Measurements from ENCODE around the gene CCNL2.
"Not testable (repeated sequence)": the region's sequence is repeated elsewhere in the genome, so short reads cannot be mapped to it uniquely, and the experiment has no call there.

The CCNL2 gene

GRCh38 chr1:1399187-1399871 lies at the start of gene CCNL2:
Gene CCNL2, minus strand, starts transcription at chr1:1399335. Its CDS starts 29 bp downstream, at chr1:1399306.
- TF ChIP-seq CTCF (conservative IDR thresholded peaks at IDR 0.05; ENCODE audit: low read length) (peak; percentile 45), EZH2phosphoT487 (IDR thresholded peaks at IDR 0.05; ENCODE audit: borderline replicate concordance) (no peak)
- Histone ChIP-seq H3K4me3 (ENCODE audit: low read length, poor library complexity, severe bottlenecking) (peak within 1 kb of the TSS; percentile 87), H3F3A (ENCODE audit: low read depth) (no peaks in the 10 kb centered on the region), H3K9me3 (ENCODE audit: insufficient read depth, low read depth, low read length) (no peaks in the 10 kb centered on the region), H3K9ac (ENCODE audit: low read depth, low read length, poor library complexity, severe bottlenecking) (peak within 1 kb of the TSS; percentile 95), H3K4me1 (ENCODE audit: insufficient read depth, low read length, poor library complexity, severe bottlenecking) (peaks cover 37% of the 10 kb centered on the region), H3K79me2 (ENCODE audit: insufficient read depth, low read length) (peaks cover 79% of the 10 kb centered on the region), H2AFZ (ENCODE audit: low read length) (peak within 1 kb of the TSS; percentile 88), H3K9me2 (replicated peaks; ENCODE audit: low read depth, low read length) (no peaks in the 10 kb centered on the region), H3K4me2 (ENCODE audit: low read depth, low read length, poor library complexity, severe bottlenecking) (peak within 1 kb of the TSS; percentile 98), H3K27me3 (ENCODE audit: insufficient read depth, low read length, poor library complexity, severe bottlenecking) (peaks cover 6% of the 10 kb centered on the region), H3K36me3 (ENCODE audit: insufficient read depth, low read length) (peaks cover 42% of the 10 kb centered on the region; the same call in 1 of the 2 replicates), H4K20me1 (ENCODE audit: insufficient read depth, low read length, poor library complexity, severe bottlenecking) (peaks cover 41% of the 10 kb centered on the region)

DNA sequence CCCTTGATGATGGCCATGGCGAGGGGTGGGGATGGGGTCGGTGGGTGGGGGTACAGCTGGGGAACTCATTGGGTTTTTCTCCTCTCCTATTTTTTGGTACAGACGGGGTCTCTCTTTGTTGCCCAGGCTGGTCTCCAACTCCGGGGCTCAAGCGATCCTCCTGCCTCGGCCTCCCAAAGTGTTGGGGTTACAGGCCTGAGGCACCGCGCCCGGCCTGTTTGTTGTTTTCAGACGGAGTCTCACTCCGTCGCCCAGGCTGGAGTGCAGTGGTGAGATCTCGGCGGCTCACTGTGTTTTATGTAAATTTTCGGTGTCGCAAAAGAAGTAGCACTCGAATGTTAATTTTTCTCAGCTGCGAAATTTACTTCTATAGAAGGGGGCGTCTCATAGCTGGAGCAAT lies 47.5 kb upstream of the CCNL2 start:
- not testable (repeated sequence) for H3K27me3 ChIP-seq (ENCODE audit: insufficient read depth, low read length, poor library complexity, severe bottlenecking); H3K4me2 ChIP-seq (ENCODE audit: low read depth, low read length, poor library complexity, severe bottlenecking); H3F3A ChIP-seq (ENCODE audit: low read depth); H3K9me3 ChIP-seq (ENCODE audit: insufficient read depth, low read depth, low read length); H3K4me3 ChIP-seq (ENCODE audit: low read length, poor library complexity, severe bottlenecking); H3K79me2 ChIP-seq (ENCODE audit: insufficient read depth, low read length); H3K36me3 ChIP-seq (ENCODE audit: insufficient read depth, low read length); H3K9ac ChIP-seq (ENCODE audit: low read depth, low read length, poor library complexity, severe bottlenecking); H3K9me2 ChIP-seq (replicated peaks; ENCODE audit: low read depth, low read length); H2AFZ ChIP-seq (ENCODE audit: low read length); H3K4me1 ChIP-seq (ENCODE audit: insufficient read depth, low read length, poor library complexity, severe bottlenecking); H4K20me1 ChIP-seq (ENCODE audit: insufficient read depth, low read length, poor library complexity, severe bottlenecking)

GRCh38 chr1:1442069-1442770 lies 43.1 kb upstream of the CCNL2 start:
- Histone ChIP-seq H4K20me1 (ENCODE audit: insufficient read depth, low read length, poor library complexity, severe bottlenecking) (no peaks in the 10 kb centered on the region), H3K27me3 (ENCODE audit: insufficient read depth, low read length, poor library complexity, severe bottlenecking) (no peaks in the 10 kb centered on the region), H3K9me2 (replicated peaks; ENCODE audit: low read depth, low read length) (no peaks in the 10 kb centered on the region), H3K4me3 (ENCODE audit: low read length, poor library complexity, severe bottlenecking) (no peak overlapping the region), H3K9me3 (ENCODE audit: insufficient read depth, low read depth, low read length) (no peaks in the 10 kb centered on the region), H3K9ac (ENCODE audit: low read depth, low read length, poor library complexity, severe bottlenecking) (no peak overlapping the region), H3K79me2 (ENCODE audit: insufficient read depth, low read length) (no peaks in the 10 kb centered on the region), H3K4me1 (ENCODE audit: insufficient read depth, low read length, poor library complexity, severe bottlenecking) (peaks cover 21% of the 10 kb centered on the region), H3K36me3 (ENCODE audit: insufficient read depth, low read length) (no peaks in the 10 kb centered on the region), H2AFZ (ENCODE audit: low read length) (no peak overlapping the region), H3F3A (ENCODE audit: low read depth) (no peaks in the 10 kb centered on the region), H3K4me2 (ENCODE audit: low read depth, low read length, poor library complexity, severe bottlenecking) (no peak overlapping the region)
- no peak for TF ChIP-seq EZH2phosphoT487 (IDR thresholded peaks at IDR 0.05; ENCODE audit: borderline replicate concordance)
- TF ChIP-seq CTCF (conservative IDR thresholded peaks at IDR 0.05; ENCODE audit: low read length), result no peak
